GM12878 (cell line): Measurements from ENCODE around the gene HAUS6. TPM values are rescaled to one million over a fixed set of nuclear protein-coding genes. Genes with fewer than 3 reads are reported as not detected.

Experiments
- CBX5 ChIP-seq: sonication (generic); IDR thresholded peaks from 2 replicates; pipeline ENCODE4 v1.6.1; 2016; ENCODE audit warnings: low read depth, moderate library complexity, mild to moderate bottlenecking, inconsistent platforms
- ETV6 ChIP-seq, 2 experiments: fragments of 450-650 bp in 1 of 2; IDR thresholded peaks in 1 of 2; conservative IDR thresholded peaks in 1 of 2; 2 replicates each; pipeline ENCODE4 v1.6.1; 2014; ENCODE audit warnings: antibody characterized with exemption in 1 of 2, borderline replicate concordance in 1 of 2, low read depth in 1 of 2, mild to moderate bottlenecking in 1 of 2, moderate library complexity in 1 of 2
- MYB ChIP-seq: fragments of 150-350 bp; IDR thresholded peaks from 2 replicates; pipeline ENCODE4 v1.6.1; 2014; ENCODE audit warnings: mild to moderate bottlenecking, low read depth, low read length, borderline replicate concordance
- RAD51 ChIP-seq: fragments of 450-650 bp; IDR thresholded peaks from 2 replicates; pipeline ENCODE4 v1.6.1; 2016; ENCODE audit warnings: moderate library complexity, mild to moderate bottlenecking, inconsistent platforms
- SIN3A ChIP-seq: IDR thresholded peaks from 2 replicates; pipeline ENCODE4 v1.6.1; 2012; ENCODE audit warnings: low read depth, low read length, improper control_type of control experiment
- TAF1 ChIP-seq: IDR thresholded peaks from 2 replicates; pipeline ENCODE4 v1.6.1; 2011; ENCODE audit warnings: mild to moderate bottlenecking, low read depth, low read length, borderline replicate concordance
- TARDBP ChIP-seq: IDR thresholded peaks from 2 replicates; pipeline ENCODE4 v1.6.1; 2016; ENCODE audit warnings: borderline replicate concordance
- ZBED1 ChIP-seq: IDR thresholded peaks from 2 replicates; pipeline ENCODE4 v1.6.1; 2016; ENCODE audit warnings: borderline replicate concordance
- polyA plus RNA-seq, 11 experiments: library from polyadenylated mRNA; depleted of rRNA in 4 of 11; unstranded in 6 of 11; stranded (reverse) in 5 of 11; fragments of >200 nt; fragmentation: Nextera tagmentation in 4 of 11; fragmentation: Illumina TruSeq in 1 of 11; extraction: Ambion mirVana in 4 of 11; extraction: Trizol in 1 of 11; gene quantifications; 1 replicate in 1 of 11; 2 replicates in 10 of 11; pipeline versions ENCODE4 v1.2.1 to v1.2.3, GENCODE V29; 2011 to 2016; ENCODE audit warnings: inconsistent platforms in 2 of 11, missing spikeins in 2 of 11, low read depth in 1 of 11
- total RNA-seq, 4 experiments: library from RNA; depleted of rRNA in 3 of 4; stranded (reverse); fragments of >200 nt in 3 of 4; fragmentation: Illumina TruSeq in 1 of 4; extraction: Trizol in 1 of 4; gene quantifications; 2 replicates each; pipeline versions ENCODE4 v1.2.1 to v1.2.3, GENCODE V29; 2013 to 2021
- TF ChIP-seq, protein P1 (sequence below): fragments of 450-650 bp; IDR thresholded peaks from 2 replicates; pipeline ENCODE4 v1.6.1; 2017; ENCODE audit warnings: mild to moderate bottlenecking
- TF ChIP-seq, protein P2 (sequence below): IDR thresholded peaks from 2 replicates; pipeline ENCODE4 v1.6.1; 2011; ENCODE audit warnings: borderline replicate concordance, low read depth, mild to moderate bottlenecking, moderate library complexity, low read length; ENCODE audit not compliant: insufficient read depth, poor library complexity, severe bottlenecking
- TF ChIP-seq, protein P3 (sequence below): fragments of 450-650 bp; formaldehyde crosslinking; IDR thresholded peaks from 2 replicates; pipeline ENCODE4 v1.4.0; 2022; ENCODE audit warnings: mild to moderate bottlenecking, moderate library complexity

Gene HAUS6
- total and polyA plus RNA-seq, 10 of the 15 experiments (the other 5 are each of a cell fraction or from before 2014, with no cell fraction given): 7.1 to 26.8 (median 16.0) TPM

DNA sequence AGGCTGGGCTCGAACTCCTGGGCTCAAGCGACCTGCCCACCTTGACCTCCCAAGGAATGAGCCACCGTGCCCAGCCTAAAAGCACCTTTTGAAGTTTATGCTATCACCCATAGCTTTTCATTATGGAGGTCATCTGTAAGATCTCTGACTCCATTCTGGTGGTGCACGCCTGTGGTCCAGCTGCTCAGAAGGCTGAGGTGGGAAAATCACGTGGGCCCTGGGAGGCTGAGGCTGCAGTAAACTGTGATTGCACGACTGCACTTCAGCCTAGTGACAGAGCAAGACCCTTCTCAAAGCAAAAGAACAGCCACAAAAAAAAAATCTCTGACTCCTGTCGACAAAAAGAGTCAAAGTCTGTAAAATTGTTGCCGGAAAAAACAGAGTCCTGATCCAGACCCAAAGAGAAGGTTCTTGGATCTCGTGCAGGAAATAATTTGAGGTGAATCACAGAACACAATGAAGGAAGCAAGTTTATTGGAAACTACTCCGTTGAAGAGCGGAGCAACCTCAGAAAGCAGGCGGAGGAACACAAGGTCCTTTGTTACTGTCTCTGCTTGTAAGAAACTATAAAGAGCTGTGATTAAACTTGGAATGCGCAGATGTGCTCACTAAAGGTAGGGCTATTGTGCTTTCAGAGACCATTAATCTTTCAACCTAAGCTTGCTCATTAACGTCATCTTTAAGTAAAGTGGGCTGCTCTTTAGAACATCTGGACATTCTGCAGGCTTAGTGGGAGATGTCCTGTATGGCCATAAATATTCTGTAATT lies 2.0 kb upstream of the HAUS6 start (continued):
- TF ChIP-seq RAD51 (no peak), ZBED1 (no peak), CBX5 (no peak), MYB (no peak), ETV6 (conservative IDR thresholded peaks at IDR 0.05 in 1 of 2, IDR thresholded peaks at IDR 0.05 in 1 of 2; ENCODE audit: borderline replicate concordance in 1 of 2, low read depth in 1 of 2) (no peak), TAF1 (no peak), TARDBP (no peak), SIN3A (no peak)
- TF ChIP-seq, protein P1, sequence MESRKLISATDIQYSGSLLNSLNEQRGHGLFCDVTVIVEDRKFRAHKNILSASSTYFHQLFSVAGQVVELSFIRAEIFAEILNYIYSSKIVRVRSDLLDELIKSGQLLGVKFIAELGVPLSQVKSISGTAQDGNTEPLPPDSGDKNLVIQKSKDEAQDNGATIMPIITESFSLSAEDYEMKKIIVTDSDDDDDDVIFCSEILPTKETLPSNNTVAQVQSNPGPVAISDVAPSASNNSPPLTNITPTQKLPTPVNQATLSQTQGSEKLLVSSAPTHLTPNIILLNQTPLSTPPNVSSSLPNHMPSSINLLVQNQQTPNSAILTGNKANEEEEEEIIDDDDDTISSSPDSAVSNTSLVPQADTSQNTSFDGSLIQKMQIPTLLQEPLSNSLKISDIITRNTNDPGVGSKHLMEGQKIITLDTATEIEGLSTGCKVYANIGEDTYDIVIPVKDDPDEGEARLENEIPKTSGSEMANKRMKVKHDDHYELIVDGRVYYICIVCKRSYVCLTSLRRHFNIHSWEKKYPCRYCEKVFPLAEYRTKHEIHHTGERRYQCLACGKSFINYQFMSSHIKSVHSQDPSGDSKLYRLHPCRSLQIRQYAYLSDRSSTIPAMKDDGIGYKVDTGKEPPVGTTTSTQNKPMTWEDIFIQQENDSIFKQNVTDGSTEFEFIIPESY: no peak
- TF ChIP-seq, protein P2, sequence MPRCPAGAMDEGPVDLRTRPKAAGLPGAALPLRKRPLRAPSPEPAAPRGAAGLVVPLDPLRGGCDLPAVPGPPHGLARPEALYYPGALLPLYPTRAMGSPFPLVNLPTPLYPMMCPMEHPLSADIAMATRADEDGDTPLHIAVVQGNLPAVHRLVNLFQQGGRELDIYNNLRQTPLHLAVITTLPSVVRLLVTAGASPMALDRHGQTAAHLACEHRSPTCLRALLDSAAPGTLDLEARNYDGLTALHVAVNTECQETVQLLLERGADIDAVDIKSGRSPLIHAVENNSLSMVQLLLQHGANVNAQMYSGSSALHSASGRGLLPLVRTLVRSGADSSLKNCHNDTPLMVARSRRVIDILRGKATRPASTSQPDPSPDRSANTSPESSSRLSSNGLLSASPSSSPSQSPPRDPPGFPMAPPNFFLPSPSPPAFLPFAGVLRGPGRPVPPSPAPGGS: no peak
- TF ChIP-seq, protein P3, sequence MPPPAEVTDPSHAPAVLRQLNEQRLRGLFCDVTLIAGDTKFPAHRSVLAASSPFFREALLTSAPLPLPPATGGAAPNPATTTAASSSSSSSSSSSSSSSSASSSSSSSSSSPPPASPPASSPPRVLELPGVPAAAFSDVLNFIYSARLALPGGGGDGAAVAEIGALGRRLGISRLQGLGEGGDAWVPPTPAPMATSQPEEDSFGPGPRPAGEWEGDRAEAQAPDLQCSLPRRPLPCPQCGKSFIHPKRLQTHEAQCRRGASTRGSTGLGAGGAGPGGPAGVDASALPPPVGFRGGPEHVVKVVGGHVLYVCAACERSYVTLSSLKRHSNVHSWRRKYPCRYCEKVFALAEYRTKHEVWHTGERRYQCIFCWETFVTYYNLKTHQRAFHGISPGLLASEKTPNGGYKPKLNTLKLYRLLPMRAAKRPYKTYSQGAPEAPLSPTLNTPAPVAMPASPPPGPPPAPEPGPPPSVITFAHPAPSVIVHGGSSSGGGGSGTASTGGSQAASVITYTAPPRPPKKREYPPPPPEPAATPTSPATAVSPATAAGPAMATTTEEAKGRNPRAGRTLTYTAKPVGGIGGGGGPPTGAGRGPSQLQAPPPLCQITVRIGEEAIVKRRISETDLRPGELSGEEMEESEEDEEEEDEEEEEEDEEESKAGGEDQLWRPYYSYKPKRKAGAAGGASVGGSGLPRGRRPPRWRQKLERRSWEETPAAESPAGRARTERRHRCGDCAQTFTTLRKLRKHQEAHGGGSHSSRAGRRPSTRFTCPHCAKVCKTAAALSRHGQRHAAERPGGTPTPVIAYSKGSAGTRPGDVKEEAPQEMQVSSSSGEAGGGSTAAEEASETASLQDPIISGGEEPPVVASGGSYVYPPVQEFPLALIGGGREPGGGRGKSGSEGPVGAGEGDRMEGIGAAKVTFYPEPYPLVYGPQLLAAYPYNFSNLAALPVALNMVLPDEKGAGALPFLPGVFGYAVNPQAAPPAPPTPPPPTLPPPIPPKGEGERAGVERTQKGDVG (CRISPR knock-in tag): no peak
